ENCODE data around the gene RPE.

Gene RPE

DNA sequence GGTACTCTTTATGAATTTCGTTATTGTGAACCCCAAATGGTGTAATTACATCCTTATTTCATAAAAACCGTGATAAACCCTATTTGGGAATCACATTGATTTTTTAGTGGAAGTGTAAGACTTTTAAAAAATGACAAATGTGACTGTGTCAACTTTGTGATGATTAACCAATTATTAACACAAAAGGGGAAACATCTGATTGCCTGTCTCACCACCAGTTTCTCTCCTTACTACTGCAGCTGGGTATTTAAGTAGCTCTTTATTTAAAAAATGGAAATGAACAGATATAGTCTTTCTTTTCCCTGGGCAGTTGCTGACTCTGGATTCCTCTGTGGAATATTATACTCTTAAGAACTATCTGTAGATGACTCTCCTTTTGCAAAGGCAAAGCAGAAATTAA lies 11.6 kb upstream of the RPE start:
- no peaks in the 10 kb centered on the region for H3K9me2 ChIP-seq (replicated peaks; ENCODE audit: insufficient read depth, low read length)

DNA sequence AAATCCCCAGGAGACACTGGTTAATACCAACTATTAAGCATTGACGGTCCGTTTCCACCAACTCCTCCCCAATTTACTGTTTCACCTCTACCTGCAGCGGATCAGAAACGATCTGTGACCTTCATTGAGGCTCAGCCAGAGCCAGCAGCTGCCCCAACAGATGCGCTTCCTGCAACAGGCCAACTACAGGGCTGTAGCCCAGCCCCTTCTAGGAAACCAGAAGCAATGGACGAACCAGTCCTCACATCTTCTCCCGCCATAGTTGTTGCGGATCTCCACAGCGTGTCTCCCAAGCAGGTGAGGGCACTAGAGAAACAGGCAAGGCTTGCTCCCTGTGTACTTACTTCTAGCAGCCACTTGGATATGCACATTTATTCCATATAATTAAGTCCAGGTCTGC lies 8.5 kb upstream of the RPE start:
- no peaks in the 10 kb centered on the region for H3K9me3 ChIP-seq (ENCODE audit: insufficient read depth, low read length)
- no peak for TF ChIP-seq EZH2phosphoT487 (conservative IDR thresholded peaks at IDR 0.05; ENCODE audit: low read length)
- TF ChIP-seq, protein P1, sequence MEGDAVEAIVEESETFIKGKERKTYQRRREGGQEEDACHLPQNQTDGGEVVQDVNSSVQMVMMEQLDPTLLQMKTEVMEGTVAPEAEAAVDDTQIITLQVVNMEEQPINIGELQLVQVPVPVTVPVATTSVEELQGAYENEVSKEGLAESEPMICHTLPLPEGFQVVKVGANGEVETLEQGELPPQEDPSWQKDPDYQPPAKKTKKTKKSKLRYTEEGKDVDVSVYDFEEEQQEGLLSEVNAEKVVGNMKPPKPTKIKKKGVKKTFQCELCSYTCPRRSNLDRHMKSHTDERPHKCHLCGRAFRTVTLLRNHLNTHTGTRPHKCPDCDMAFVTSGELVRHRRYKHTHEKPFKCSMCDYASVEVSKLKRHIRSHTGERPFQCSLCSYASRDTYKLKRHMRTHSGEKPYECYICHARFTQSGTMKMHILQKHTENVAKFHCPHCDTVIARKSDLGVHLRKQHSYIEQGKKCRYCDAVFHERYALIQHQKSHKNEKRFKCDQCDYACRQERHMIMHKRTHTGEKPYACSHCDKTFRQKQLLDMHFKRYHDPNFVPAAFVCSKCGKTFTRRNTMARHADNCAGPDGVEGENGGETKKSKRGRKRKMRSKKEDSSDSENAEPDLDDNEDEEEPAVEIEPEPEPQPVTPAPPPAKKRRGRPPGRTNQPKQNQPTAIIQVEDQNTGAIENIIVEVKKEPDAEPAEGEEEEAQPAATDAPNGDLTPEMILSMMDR (IDR thresholded peaks at IDR 0.05; ENCODE audit: insufficient read depth, low read length, poor library complexity, severe bottlenecking) = no peak
- H3F3A ChIP-seq (ENCODE audit: insufficient read depth) = no peaks in the 10 kb centered on the region
- H3K79me2 ChIP-seq (ENCODE audit: insufficient read depth, low read length) = no peaks in the 10 kb centered on the region
- no peak overlapping the region for H3K4me2 ChIP-seq (ENCODE audit: low read depth, low read length, poor library complexity, severe bottlenecking)
- no peaks in the 10 kb centered on the region for H4K20me1 ChIP-seq (ENCODE audit: low read depth, low read length)
- no peaks in the 10 kb centered on the region for H3K36me3 ChIP-seq (ENCODE audit: low read length)
- no peak overlapping the region for H3K4me3 ChIP-seq (ENCODE audit: insufficient read depth, low read length, poor library complexity, severe bottlenecking)
- H3K27me3 ChIP-seq (ENCODE audit: low read length) = no peaks in the 10 kb centered on the region
- H3K27ac ChIP-seq (ENCODE audit: low read depth, low read length) = no peak overlapping the region
- no peak overlapping the region for H3K9ac ChIP-seq (ENCODE audit: low read length)
- H2AFZ ChIP-seq (ENCODE audit: low read depth, low read length, severe bottlenecking) = no peak overlapping the region
- H3K9me2 ChIP-seq (replicated peaks; ENCODE audit: insufficient read depth, low read length) = no peaks in the 10 kb centered on the region

More for the DNA sequence above, 11.6 kb upstream of the RPE start:
- Histone ChIP-seq H3K27ac (ENCODE audit: low read depth, low read length) (no peak overlapping the region), H3K4me3 (ENCODE audit: insufficient read depth, low read length, poor library complexity, severe bottlenecking) (no peak overlapping the region), H3K9me3 (ENCODE audit: insufficient read depth, low read length) (no peaks in the 10 kb centered on the region), H3K27me3 (ENCODE audit: low read length) (no peaks in the 10 kb centered on the region), H3F3A (ENCODE audit: insufficient read depth) (no peaks in the 10 kb centered on the region), H3K4me2 (ENCODE audit: low read depth, low read length, poor library complexity, severe bottlenecking) (no peak overlapping the region), H3K36me3 (ENCODE audit: low read length) (no peaks in the 10 kb centered on the region), H2AFZ (ENCODE audit: low read depth, low read length, severe bottlenecking) (no peak overlapping the region), H4K20me1 (ENCODE audit: low read depth, low read length) (no peaks in the 10 kb centered on the region), H3K9ac (ENCODE audit: low read length) (no peak overlapping the region), H3K79me2 (ENCODE audit: insufficient read depth, low read length) (no peaks in the 10 kb centered on the region)
- TF ChIP-seq, protein P1 (IDR thresholded peaks at IDR 0.05; ENCODE audit: insufficient read depth, low read length, poor library complexity, severe bottlenecking) = no peak
- TF ChIP-seq EZH2phosphoT487 (conservative IDR thresholded peaks at IDR 0.05; ENCODE audit: low read length) = no peak

DNA sequence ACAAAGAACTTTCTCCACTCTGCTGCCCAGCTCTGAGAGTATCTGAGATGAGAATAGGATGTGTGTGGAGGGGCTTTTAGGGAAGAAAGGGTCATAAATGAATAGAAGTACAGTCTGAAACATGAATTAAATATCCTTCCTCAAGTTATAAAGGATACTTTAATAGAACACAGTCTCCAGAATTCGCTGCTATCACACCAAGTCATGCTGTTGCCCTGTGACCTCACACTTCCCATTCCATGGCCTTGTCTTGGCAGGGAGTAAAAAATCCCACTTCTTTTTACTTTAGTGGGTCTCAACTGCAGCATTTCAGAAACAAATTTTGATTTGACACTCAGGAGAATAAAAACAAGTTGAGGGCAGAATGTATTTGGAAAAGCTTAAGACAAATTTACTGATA lies 3.8 kb upstream of the RPE start:
- no peak overlapping the region for H3K4me3 ChIP-seq (ENCODE audit: insufficient read depth, low read length, poor library complexity, severe bottlenecking)
- H2AFZ ChIP-seq (ENCODE audit: low read depth, low read length, severe bottlenecking) = no peak overlapping the region
- no peaks in the 10 kb centered on the region for H3K9me2 ChIP-seq (replicated peaks; ENCODE audit: insufficient read depth, low read length)
- H3K9me3 ChIP-seq (ENCODE audit: insufficient read depth, low read length) = no peaks in the 10 kb centered on the region
- no peak overlapping the region for H3K27ac ChIP-seq (ENCODE audit: low read depth, low read length)
- no peak for TF ChIP-seq EZH2phosphoT487 (conservative IDR thresholded peaks at IDR 0.05; ENCODE audit: low read length)
- TF ChIP-seq, protein P1 (IDR thresholded peaks at IDR 0.05; ENCODE audit: insufficient read depth, low read length, poor library complexity, severe bottlenecking) = no peak
- peaks cover 12% of the 10 kb centered on the region for H3K79me2 ChIP-seq (ENCODE audit: insufficient read depth, low read length)
- no peaks in the 10 kb centered on the region for H3K36me3 ChIP-seq (ENCODE audit: low read length)
- H3K4me2 ChIP-seq (ENCODE audit: low read depth, low read length, poor library complexity, severe bottlenecking) = no peak overlapping the region
- H3K9ac ChIP-seq (ENCODE audit: low read length) = no peak overlapping the region
- H3F3A ChIP-seq (ENCODE audit: insufficient read depth) = no peaks in the 10 kb centered on the region
- no peaks in the 10 kb centered on the region for H3K27me3 ChIP-seq (ENCODE audit: low read length)
- peaks cover under 1% of the 10 kb centered on the region; the same call in 1 of the 2 replicates for H4K20me1 ChIP-seq (ENCODE audit: low read depth, low read length)
